Right lobe of liver (tissue), 4 donors: ENCODE data around the gene BRK1.

Source experiments
- POLR2A ChIP-seq: fragments of 450-650 bp; IDR thresholded peaks from one replicate; pipeline ENCODE4 v1.6.1; 2017; ENCODE audit warnings: antibody characterized with exemption, mild to moderate bottlenecking
- TF ChIP-seq, protein P1 (sequence below), 4 donors: fragments of 200-600 bp in 3 of 4; fragments of 450-650 bp in 1 of 4; IDR thresholded peaks; one replicate each; pipeline versions ENCODE4 v1.5.1 to v1.8.0; 2016 to 2022; ENCODE audit warnings: antibody characterized with exemption in 4 of 4, mild to moderate bottlenecking in 2 of 4
- donor health status: DM: no; HTN: no; CAD: no.
- donor health status: DM: no; HTN: no; CAD: no.
- donor health status: DM: no; HTN: yes; CAD: no.

DNA sequence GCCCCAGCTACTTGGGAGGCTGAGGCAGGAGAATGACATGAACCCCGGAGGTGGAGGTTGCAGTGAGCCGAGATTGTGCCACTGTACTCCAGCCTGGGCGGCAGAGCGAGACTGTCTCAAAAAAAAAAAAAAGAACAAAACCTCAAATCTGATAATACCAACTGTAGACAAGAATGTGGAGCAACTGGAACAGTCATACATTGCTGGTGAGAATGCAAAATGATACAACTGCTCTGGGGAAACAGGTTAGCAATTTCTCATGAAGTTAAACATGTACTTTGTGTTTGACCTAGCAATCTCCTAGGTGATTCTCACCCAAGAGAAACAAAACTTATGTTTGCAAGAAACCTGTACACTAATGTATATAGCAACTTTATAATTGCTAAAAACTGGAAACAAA is 21.7 kb downstream of the BRK1 start:
- no peak for TF ChIP-seq POLR2A
- TF ChIP-seq, protein P1, sequence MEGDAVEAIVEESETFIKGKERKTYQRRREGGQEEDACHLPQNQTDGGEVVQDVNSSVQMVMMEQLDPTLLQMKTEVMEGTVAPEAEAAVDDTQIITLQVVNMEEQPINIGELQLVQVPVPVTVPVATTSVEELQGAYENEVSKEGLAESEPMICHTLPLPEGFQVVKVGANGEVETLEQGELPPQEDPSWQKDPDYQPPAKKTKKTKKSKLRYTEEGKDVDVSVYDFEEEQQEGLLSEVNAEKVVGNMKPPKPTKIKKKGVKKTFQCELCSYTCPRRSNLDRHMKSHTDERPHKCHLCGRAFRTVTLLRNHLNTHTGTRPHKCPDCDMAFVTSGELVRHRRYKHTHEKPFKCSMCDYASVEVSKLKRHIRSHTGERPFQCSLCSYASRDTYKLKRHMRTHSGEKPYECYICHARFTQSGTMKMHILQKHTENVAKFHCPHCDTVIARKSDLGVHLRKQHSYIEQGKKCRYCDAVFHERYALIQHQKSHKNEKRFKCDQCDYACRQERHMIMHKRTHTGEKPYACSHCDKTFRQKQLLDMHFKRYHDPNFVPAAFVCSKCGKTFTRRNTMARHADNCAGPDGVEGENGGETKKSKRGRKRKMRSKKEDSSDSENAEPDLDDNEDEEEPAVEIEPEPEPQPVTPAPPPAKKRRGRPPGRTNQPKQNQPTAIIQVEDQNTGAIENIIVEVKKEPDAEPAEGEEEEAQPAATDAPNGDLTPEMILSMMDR (IDR thresholded peaks at IDR 0.05), result no peak
